GM18867 (cell line): ENCODE data around the gene SLC35G3.
"Not testable (repeated sequence)": the region's sequence is repeated elsewhere in the genome, so short reads cannot be mapped to it uniquely, and the experiment has no call there.

Experiments
- ATAC-seq: cut with Tn5 transposase; IDR thresholded peaks from one replicate; pipeline ENCODE4 v1.9.1; 2021; ENCODE audit warnings: mild to moderate bottlenecking, moderate library complexity; ENCODE audit not compliant: unreplicated experiment

Gene SLC35G3

DNA sequence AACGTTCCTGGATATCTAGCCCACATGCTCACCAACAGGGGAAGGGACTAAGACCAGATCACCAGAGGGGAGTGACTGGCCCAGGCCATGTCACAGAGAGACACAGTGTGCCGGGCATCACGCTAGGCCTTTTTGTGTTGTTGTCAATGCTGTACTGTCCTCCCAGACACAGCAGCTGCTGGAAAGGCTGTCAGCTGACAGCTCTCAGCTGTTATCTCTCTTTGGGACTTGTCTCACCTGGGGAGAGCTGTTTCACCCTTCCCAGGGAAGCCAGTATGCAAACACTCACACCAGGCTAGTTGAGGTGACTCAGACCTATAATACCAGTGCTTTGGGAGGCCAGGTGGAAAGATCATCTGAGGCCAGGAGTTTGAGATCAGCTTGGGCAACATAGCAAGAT, 27.1 kb downstream of the SLC35G3 start:
- no peak for ATAC-seq

DNA sequence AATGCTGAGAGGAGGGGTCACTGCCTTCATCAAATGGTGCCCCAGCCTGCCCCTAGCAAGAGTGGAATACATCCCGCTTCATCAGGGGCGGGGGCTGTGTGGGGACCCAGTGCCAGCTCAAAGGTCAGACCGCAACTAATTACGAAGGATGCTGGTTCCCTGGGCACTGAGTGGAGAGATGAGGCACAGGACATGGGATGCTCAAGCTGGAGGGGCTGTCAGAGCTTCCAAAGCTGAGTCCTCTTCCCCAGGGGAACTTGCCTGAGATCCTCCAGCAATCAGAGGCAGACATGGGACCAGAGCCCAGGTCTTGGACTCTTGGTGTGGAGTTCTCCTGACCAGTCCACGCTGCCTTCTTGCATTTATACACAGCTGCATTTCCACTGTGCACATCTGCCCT, 27.7 kb downstream of the SLC35G3 start:
- ATAC-seq, result no peak

DNA sequence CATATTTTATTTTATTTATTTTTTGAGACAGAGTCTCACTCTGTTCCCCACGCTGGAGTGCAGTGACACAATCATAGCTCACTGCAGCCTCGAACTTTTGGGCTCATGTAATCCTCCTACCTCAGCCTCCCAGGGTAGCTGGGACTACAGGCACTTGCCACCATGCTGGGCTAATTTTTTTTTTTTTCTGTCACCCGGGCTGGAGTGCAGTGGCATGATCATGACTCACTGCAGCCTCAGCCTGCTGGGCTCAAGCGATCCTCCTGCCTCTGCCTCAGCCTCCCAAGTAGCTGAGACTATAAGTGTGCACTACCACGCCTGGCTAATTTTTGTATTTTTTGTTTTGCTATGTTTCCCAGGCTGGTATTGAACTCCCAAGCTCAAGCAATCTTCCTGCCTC, 29.5 kb downstream of the SLC35G3 start:
- no peak for ATAC-seq

DNA sequence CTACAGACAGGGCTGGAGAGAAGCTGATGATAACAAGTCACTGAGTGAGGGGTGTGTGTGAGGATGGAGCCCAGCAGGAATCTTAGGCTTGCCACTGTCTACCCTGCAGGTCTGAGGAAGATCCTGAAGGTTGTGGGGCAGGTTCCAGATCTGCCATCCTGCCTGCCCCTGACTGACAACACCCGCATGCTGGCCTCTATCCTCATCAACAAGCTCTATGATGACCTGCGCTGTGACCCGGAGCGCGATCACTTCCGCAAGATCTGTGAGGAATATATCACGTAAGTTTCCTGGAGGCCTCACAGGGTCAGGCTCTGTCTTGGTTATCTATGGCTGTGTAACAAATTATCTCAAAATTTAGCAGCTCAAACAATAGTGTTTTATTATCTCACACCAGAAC, 30.3 kb downstream of the SLC35G3 start:
- no peak for ATAC-seq

DNA sequence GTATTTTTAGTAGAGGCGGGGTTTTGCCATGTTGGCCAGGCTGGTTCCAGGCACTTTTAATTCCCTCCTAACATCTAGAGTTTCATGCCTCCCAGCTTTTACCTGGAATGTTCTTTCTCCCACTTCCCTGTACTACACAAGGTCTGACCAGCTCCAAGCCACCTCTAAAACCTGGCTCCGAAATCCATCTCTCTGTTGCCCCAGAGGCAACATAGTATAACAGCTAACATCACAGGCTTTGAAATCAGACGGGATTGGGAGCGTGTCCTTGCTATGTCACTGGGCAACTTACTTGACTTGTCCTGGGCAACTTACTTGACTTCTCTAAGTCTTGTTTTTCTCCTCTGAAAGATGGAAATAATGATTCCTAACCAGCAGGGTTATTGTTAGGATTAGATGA, 31.4 kb downstream of the SLC35G3 start:
- ATAC-seq, result no peak

DNA sequence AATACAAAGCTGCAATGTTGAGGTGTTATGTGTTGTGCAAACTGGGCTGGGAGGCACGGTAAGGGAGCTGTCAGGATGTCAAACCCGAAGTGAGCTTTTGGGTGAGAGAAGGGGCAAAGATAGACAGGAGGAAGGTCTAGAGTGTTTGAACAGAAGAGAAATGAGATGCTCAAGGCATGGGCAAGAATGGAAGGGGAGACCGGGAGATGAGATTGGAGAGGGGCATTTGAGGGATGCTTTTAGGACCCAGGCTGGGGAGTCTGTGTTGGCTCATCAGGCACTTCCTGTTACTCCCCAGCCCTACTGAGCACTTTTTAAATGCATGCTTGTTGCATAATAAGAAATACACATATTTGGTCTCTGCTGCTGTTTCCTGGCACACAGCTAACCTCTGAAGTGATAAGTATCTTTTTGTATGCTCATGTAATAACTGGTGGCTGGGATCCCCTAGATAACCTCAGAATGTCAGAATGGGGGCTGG, 32.9 kb downstream of the SLC35G3 start:
- ATAC-seq, result no peak

DNA sequence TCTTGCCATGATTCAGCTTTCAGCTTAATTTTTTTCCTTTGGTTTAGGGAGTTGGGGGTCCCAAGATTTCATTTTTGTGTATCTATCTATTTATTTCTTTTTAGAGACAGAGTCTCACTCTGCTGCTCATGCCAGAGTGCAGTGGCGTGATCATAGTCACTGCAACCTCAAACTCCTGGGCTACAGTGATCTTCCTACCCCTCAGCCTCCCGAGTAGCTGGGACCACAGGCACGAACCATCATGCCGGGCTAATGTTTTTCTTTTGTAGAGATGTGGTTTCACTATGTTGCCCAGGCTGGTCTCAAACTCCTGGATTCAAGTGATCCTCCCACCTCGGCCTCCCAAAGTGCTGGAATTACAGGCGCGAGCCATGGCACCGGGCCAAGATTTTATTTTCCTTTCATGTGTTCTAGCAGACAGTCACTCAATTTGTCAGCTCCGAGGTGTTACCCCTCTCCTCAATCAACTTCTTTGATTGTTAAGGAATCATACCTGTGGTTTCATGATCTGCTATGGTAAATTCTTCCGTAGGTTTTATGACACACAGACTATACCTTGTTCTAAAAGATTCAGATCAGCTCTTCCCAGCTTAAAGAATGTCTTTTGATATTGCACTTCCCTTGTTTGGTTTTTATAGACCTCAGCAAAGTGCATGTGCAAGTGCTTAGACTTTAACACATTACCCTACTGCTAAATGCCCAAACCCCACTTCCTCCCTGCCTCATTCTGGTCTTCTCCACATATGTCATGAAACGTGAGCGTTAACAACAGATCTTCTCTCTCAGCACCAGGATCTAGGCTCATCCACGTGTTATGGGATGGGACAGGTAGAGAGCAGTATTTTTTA, 33.6 kb downstream of the SLC35G3 start:
- ATAC-seq, result no peak

DNA sequence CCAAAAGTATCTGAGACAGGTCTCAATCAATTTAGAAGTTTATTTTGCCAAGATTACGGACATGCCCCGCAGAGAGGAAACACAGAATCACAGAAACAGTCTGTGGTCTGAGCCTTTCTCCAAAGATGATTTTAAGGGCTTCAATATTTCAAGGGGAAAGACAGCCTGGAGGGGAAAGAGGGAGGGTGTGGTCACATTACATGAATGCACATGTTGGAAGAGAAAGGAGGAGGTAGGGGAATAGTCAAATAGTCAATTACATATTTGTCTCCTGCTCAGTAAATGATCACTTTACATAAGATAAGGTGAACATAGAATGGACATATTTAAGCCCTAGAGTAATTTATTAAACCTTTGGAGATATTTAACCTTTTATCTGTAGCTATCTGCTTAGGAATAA, 34.3 kb downstream of the SLC35G3 start:
- ATAC-seq, result no peak

DNA sequence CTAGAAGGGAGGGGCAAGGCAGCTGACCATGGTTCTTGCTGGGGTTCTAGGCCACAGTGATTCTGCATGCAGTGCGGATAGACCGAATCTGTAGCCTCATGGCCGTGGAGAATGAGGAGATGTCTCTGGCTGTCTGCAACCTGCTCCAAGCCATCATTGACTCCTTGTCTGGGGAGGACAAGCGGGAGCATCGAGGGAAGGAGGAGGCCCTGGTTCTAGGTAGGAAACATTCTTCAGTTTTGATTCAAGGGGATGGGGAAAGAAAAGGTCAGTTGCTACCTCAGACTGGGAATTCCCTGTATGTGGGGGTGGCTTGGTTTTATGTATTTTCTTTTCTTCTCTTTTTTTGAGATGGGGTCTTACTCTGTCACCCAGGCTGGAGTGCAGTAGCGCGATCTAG, 38.9 kb downstream of the SLC35G3 start:
- no peak for ATAC-seq

DNA sequence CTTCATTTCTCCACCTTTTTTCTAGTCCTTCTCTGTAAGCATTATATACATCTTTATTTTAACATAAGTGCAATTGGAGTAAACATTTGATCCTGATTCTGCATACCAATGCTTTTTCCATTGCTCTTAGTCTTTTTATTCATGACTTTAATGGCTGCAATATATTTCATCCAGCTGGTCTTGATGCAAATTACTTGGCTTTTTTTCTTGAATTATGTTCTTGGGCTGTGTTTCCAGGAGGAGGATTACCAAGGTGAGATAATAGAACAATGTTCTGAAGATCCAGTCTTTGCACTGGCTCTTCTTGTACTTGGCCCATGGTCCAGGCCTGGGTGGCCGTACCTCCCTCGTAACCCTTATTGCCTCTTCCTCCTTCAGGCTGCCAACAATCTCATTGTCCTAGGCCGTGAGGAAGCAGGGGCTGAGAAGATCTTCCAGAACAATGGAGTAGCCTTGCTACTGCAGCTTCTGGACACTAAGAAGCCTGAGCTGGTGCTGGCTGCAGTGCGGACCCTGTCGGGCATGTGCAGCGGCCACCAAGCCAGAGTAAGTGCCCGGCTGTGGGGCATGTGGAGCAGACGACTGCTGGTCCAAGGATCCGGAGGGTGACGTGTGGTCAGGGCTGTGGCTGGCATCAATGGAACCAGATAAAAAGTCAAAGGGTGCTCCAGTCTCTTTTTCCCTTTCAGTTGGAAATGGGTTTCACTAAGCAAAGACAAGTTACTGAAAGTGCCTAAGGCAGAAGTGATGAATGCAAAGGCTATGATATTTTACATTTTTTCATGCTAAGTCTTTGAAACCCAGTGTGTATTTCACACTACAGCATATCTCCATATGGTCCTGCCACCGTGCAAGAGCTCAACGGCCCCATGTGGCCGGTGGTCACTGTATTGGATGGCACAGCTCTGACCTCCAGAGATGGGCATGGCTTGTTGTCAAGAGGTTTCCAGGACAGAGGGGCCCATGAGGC, 39.7 kb downstream of the SLC35G3 start:
- ATAC-seq, result no peak

DNA sequence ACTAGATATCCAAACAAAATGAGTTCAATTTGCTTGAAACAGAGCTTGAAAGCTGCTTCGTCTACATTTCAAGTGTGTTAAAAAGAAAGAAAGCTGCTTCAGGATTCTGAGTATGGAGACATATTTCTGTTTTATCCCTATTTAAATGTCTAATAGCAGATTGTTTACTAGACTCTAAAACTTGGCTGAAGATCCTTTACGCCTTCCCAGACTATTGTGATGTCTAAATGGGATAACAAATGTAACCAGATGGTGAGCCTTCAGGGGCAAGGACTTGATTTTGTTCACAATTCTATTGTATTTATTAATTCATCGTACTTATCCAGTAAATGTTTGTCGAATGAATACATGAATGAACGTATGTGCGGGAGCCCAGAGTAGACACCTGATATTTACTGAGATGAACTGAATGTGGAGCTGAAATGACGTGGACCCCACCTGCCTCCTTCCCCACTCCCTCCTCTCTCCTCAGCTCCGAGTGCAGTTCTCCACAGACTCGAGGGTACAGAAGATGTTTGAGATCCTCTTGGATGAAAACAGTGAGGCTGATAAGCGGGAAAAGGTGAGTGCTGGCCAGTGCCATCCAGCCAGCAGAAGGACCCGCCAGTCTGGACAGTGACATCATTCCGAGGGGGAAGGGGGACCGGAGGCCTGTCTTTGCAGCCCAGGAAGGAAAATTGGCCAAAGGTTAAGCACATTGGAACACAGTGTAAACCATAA, 41.6 kb downstream of the SLC35G3 start:
- no peak for ATAC-seq

DNA sequence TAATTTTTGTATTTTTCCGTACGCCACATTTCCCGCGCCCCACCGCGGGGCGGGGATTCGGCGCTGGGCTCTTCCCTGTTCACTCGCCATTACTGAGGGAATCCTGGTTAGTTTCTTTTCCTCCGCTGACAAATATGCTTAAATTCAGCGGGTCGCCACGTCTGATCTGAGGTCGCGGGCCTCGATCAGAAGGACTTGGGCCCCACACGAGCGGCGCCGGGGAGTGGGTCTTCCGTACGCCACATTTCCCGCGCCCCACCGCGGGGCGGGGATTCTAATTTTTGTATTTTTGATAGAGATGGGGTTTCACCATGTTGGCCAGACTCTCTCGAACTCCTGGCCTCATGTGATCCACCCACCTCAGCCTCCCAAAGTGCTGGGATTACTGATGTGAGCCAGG, 43.1 kb downstream of the SLC35G3 start:
- not testable (repeated sequence) for ATAC-seq

DNA sequence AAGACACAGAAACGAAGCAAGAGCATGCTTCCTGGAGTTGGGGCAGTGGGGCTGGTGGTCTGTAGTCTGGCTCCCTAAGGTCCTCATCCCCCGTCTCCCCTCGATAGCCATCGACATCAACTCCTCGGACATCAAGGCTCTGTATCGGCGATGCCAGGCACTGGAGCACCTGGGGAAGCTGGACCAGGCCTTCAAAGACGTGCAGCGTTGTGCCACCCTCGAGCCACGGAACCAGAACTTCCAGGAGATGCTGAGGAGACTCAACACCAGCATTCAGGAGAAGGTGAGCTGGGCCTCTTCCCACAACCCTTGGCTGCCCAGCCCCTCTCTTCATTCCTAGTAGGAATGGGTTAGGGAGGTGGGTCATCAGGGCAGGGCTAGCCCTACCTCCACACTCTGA, 44.3 kb downstream of the SLC35G3 start:
- no peak for ATAC-seq

DNA sequence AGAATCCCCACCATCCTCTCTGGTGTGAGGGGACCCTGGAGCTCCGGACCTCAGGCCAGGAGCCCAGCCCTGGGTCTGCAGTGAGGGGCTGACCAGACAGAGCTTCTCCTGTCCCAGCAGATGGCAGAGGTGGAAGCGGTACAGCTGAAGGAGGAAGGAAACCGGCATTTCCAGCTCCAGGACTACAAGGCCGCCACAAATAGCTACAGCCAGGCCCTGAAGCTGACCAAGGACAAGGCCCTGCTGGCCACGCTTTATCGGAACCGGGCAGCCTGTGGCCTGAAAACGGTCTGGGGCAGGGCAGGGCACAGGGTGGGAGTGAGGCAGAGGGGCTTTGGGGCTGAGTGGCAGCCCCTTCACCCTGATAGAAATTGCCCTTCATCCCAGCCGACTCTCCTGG, 46.0 kb downstream of the SLC35G3 start:
- no peak for ATAC-seq

DNA sequence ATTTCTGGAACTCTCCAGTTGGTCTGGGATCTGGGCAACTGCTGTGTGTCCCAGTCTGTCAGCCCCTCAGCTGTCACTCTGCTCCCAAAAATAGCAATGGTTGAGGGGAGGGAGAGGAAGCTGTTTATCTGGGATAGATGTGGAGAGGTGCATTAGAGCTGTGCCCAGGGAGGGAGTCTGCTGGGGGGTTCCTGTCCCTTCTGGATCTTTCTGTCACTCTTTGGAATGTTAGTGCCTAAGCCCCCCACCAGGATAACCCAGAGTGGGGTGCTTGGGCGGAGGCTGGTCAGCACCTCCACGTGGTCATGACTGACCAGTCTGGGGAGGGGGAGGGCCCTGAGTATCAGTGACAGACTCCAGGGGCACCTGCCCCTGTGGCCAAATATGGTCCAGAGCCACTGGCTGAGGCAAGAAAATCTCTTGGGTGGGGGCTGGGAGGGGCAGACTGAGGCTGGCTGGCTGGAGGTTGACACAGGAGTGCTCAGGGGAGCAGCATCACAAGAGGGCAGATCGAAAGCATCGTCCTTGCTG, 46.8 kb downstream of the SLC35G3 start, which contains the start of gene UNC45B:
Gene UNC45B (plus strand): TSS at position 443 of the 531 bp plus-strand sequence. CDS start 447 bp downstream, outside the sequence.
- no peak for ATAC-seq

DNA sequence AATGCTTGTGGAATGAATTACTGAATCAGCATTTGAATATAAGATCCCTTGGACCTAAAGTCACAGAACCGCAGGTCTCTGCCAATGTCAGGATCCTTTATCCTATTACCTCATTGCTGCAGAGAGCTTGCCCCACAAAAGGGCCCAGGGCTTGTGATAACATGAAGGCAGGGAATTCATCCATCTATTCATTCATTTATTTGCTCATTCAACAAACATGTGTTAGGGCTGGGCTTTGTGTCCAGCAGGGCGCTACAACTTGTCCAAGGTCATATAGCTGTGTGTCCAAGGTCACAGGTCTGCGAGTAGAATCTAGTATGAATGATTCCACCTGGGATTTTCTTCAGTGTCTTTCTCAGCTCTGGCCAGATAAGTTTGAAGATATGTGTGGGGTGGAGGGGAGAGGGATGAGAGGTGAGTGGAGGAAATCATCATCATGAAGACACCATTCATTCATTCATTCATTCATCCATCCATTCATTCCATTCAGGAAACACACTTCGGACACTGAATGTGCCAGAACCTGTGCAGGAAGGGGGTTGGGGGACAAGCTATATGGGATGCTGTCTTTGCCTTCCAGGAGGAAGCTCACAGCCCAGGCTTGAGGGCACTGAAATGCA, 47.9 kb downstream of the SLC35G3 start:
- no peak for ATAC-seq

DNA sequence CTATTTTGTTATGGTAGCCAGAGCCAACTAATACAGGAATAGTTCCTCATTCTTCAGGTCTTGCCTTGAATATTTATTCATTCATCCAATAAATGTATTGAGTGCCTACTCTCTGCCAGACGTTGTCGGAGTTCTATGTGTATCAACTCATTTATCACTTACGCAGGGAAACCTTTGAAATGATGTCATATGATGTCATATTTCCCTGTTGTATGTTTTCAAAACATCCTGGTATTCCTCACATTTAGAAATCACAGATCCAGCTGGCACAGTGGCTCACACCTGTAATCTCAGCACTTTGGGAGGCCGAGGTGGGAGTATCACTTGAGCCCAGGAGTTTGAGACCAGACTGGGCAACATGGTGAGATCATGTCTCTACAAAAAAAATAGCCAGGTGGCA, 49.4 kb downstream of the SLC35G3 start:
- ATAC-seq, result no peak
